ENCODE measurements around the gene PKD1.

PKD1 gene

GRCh38 chr16:2058420-2058819 is 77.3 kb downstream of the PKD1 start:
- H3K4me3 ChIP-seq (ENCODE audit: low read depth, low read length), result no peak overlapping the region
- TF ChIP-seq, protein P1, sequence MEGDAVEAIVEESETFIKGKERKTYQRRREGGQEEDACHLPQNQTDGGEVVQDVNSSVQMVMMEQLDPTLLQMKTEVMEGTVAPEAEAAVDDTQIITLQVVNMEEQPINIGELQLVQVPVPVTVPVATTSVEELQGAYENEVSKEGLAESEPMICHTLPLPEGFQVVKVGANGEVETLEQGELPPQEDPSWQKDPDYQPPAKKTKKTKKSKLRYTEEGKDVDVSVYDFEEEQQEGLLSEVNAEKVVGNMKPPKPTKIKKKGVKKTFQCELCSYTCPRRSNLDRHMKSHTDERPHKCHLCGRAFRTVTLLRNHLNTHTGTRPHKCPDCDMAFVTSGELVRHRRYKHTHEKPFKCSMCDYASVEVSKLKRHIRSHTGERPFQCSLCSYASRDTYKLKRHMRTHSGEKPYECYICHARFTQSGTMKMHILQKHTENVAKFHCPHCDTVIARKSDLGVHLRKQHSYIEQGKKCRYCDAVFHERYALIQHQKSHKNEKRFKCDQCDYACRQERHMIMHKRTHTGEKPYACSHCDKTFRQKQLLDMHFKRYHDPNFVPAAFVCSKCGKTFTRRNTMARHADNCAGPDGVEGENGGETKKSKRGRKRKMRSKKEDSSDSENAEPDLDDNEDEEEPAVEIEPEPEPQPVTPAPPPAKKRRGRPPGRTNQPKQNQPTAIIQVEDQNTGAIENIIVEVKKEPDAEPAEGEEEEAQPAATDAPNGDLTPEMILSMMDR (IDR thresholded peaks at IDR 0.05; ENCODE audit: low read depth, low read length), result no peak

GRCh38 chr16:2057438-2057837 is 78.3 kb downstream of the PKD1 start:
- TF ChIP-seq, protein P1 (IDR thresholded peaks at IDR 0.05; ENCODE audit: low read depth, low read length), result no peak

GRCh38 chr16:2056681-2057407 is 78.9 kb downstream of the PKD1 start:
- H3K4me3 ChIP-seq (ENCODE audit: low read depth, low read length), result no peak overlapping the region
- TF ChIP-seq, protein P1 (IDR thresholded peaks at IDR 0.05; ENCODE audit: low read depth, low read length), result peak; percentile 32

More at GRCh38 chr16:2057438-2057837, 78.3 kb downstream of the PKD1 start:
- no peak overlapping the region for H3K4me3 ChIP-seq (ENCODE audit: low read depth, low read length)

GRCh38 chr16:2056077-2056476 is 79.6 kb downstream of the PKD1 start:
- H3K4me3 ChIP-seq (ENCODE audit: low read depth, low read length), result no peak overlapping the region
- TF ChIP-seq, protein P1 (IDR thresholded peaks at IDR 0.05; ENCODE audit: low read depth, low read length), result peak; percentile 29; the same call in 1 of the 2 replicates

- no peak overlapping the region for H3K4me3 ChIP-seq (ENCODE audit: low read depth, low read length)
- TF ChIP-seq, protein P1 (IDR thresholded peaks at IDR 0.05; ENCODE audit: low read depth, low read length), result no peak
Observed at GRCh38 chr16:2054543-2055245, 81.0 kb downstream of the PKD1 start.

DNA sequence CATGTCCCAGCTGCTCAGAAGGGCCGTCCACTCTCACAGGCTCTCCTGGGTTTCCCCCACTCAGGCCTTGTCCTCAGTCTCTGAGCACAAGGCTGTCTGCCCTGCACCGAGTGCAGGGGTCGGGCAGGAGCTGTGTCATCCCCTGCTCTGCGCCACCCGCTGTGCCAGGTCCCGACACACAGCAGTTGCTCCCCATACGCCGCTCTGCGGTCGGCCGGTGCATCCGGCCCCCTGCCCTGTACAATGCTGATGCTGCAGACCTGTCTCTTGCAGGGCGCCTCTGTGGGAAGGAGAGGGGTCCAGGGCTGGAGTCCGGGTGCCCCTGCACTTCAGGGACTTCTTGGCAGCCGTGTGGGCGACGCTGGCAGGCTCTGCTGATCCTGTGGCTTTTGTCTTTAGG is 81.8 kb downstream of the PKD1 start:
- TF ChIP-seq, protein P1 (IDR thresholded peaks at IDR 0.05; ENCODE audit: low read depth, low read length), result no peak
- H3K4me3 ChIP-seq (ENCODE audit: low read depth, low read length), result no peak overlapping the region

- TF ChIP-seq, protein P1 (IDR thresholded peaks at IDR 0.05; ENCODE audit: low read depth, low read length), result no peak
Observed at GRCh38 chr16:2053211-2053610, 82.5 kb downstream of the PKD1 start.

More at GRCh38 chr16:2053211-2053610, 82.5 kb downstream of the PKD1 start:
- H3K4me3 ChIP-seq (ENCODE audit: low read depth, low read length), result no peak overlapping the region
